Sciatic nerve (tissue), 2 donors: ENCODE data around the gene EMID1. TPM values are rescaled to one million over a fixed set of nuclear protein-coding genes. Genes with fewer than 3 reads are reported as not detected.
"Not testable (repeated sequence)": the region's sequence is repeated elsewhere in the genome, so short reads cannot be mapped to it uniquely, and the experiment has no call there.

ENCODE experiments used
- ATAC-seq: fragments of 200-7000 bp; cut with Tn5 transposase; one replicate; pipeline ENCODE4 v1.9.1; 2020; ENCODE audit warnings: mild to moderate bottlenecking, moderate library complexity
- DNase-seq: peaks from one replicate; pipeline ENCODE4 v3.0.0-alpha.2; 2020; ENCODE audit warnings: low spot score
- intact Hi-C: fragments of 100-400 bp; cut with DNase I; formaldehyde crosslinking; loops from one replicate; pipeline ENCODE4 v1.14.2; 2022
- total RNA-seq: library from RNA; stranded (reverse); fragmentation: NEBNext Ultra II Directional; extraction: Animal tissue kit (Norgen Biotek cat#: 25700); gene quantifications from one replicate; pipeline ENCODE4 v1.2.1, GENCODE V29; 2021
- donor health status: DM: no; HTN: no; CAD: no.
- donor health status: DM: no; HTN: no; CAD: no.

EMID1 gene
- total RNA-seq, 1 donor from 2014 or later, result 3.7 TPM

DNA sequence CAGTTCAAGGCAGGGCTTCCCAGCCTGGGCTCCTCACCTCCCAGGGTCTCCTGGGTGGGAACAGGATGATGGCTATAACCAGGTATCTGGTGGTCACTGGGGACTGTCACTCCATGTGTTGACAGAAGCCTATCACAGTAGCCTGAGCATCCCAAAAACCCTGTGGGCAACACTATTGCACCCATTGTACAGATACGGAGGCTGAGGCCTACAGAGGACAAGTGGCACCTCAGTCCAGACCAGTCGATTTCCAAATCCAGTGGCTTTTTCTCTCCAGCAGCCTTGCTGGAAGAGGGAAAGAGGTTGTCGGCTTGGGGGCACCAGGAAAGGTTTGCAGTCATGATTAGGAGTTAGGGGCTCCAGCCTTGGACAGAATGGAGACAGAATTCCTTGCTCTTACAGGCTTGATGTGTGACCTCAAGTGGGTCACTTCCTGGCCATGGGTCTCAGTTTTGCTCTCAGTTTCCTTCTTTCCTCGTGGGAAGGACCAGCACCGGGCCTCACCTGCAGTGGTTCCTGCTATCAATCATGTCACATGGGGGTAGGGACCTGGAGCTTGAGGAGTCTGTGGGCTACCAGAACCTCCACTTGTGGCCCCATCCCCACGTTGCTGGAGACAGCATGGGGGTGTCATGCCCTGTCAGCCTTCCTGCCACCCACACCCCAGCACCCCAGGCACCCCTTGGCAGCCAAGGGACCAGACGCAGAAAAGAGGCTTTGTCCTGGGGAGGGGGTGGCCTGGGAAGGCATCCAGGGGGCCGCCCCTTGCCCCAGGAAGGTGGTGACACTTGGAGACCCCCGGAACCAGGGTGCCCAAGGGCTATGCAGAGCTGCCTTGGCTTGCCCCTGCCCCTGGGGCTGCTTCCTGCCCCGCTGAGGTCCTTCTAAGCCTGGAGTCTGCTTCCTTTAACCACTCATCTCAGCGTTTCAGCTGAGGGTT is 2.1 kb downstream of the EMID1 start:
- intact Hi-C loops, result no loop called here

DNA sequence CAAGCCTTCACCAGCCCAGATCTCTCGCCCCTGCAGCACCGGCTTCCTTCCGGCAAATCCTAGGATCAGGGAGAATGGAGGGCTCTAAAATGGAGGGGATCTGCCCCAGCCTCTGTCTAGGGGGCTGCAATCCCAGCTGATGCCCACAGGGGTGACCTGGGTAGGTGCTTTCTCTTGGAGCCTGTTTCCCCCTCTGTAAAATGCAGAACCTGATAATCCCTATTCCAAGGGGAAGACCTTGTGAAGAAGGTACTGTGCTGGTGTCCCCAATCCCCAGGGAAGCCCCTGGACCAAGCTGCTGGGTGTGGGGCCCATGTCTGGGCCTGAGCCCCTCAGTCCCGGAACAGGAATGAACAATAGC is 2.8 kb downstream of the EMID1 start:
- no peak for ATAC-seq
- no peak for DNase-seq
- intact Hi-C loops, result no loop called here

More for the DNA sequence above, 2.1 kb downstream of the EMID1 start:
- DNase-seq (no peak), ATAC-seq (no peak)

DNA sequence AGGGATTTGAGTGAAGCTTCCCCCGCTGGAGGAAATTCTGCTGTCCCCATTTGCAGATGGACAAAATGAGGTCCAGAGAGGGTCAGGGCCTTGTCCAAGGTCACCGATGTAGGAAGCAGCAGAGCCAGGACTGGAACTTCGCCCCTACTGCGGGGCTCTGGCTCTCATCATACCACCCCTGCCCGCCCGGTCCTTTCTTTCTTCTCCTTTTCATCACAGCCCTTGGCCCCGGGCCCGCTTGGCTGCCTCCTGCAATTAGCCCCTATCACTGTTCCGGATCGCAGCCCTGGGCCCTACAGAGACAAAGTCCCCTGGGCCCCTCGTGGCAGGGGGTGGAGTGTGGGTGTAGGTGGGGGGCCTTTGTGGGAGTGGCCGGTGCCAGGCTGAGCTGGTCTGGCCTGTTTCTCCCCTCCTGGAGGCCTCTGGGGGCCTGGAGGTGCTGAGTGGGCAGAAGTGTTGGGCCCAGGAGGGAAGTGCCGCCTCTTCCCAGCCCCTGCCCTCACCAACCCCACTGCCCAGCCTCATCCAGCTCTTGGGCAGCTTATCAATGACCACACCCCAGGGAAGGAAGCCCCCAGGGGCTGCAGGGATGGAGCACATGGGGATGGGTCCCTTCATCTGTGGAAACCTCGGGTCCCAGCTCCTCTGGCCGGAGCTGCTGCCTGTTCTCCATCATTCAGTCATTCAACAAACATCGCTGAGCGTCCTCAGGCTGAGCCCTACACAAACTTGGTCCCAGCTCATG is 3.4 kb downstream of the EMID1 start:
- no peak for ATAC-seq
- no peak for DNase-seq
- intact Hi-C loops, result no loop called here

DNA sequence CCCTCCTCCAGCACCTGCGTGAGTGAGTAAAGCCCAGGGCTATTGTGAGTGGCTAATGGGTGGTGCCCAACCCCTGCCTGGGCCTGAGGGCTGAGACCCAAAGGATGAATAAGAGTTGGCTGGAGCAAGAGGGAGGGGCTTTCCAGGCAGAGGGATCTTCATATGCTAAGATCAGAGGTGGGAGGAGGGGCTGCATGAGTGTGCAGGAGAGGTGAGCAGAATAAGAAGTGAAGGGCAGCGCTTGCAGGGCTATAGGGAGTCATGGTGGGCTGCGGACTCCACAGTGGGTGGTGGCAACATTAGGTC is 3.9 kb downstream of the EMID1 start:
- DNase-seq (no peak), ATAC-seq (no peak)
- intact Hi-C loops, result no loop called here

DNA sequence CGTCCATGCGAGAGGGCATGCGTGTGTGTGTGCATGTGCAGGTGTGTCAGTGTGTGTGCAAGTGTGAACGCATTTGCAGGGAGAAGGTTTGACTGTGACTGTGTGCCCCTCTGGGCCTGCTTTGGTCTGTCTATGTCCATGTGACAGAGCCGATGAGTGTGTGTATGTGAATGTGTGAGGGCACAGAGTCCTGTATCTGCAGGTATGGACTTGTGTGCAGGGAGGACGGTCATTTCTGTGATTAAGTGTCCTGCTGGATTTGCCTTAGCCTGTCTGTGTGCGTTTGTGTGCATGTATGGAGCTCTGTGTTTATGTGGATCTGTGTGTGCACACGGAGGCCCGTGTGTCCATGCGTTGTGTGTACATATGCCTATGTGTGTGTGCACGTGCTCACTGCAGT is 5.4 kb downstream of the EMID1 start:
- no peak for DNase-seq
- intact Hi-C loops, result no loop called here
- no peak for ATAC-seq

DNA sequence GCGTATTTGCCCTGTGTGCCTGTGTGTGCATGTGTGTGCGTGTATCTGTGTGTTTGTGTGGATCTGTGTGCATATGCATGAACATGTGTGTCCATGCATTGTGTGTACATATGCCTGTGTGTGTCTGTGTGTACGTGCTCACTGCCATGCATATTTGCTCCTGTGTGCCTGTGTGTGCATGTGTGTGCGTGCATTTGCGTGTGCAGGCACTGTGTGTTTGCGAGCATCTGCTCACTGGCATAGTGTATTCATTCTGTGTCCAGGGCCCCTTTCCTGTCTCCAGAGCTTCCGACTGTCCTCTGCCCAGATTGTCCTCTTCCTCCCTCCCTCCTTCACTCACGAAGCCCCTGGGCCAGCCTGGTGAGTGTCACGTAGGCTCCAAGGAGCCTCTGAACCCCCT is 5.8 kb downstream of the EMID1 start:
- intact Hi-C loops, result no loop called here
- ATAC-seq (no peak), DNase-seq (no peak)

DNA sequence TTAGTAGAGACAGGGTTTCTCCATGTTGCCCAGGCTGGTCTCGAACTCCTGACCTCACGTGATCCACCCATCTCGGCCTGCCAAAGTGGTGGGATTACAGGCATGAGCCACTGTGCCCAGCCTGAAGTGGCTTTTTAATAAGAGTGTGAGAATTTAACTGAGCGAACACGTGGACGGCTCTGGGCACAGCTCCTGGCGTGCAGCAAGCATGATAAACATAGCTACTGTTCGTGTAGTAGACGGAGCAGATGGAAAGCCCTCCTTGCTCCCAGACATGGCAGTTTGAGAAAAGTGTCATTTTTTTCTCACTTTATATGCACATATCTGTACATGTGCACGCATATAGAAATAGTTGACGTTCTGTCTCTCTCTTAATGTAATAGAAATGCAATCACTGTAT is 7.0 kb downstream of the EMID1 start:
- DNase-seq (no peak), ATAC-seq (no peak)
- intact Hi-C loops, result no loop called here

DNA sequence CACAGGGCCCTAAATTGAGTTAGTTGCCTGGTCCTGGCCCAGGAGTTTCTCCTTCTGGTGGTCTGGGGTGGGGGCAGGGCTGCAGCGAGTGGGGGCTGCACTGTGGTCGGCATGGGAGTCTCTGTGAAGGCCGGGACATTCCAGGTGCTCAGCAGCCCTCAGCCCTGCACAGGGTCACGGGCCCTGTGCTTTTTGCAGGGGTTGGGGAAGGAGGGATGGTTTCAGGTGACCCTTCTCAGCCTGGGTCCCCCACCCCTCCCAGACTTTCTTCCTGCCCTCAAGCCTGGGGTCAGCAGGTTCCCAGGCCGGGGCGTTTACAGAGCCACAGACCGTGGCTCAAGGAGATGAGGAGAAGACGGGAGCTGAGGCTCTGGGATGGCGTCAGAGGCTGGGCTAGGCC is 7.8 kb downstream of the EMID1 start:
- DNase-seq, result no peak
- intact Hi-C loops, result no loop called here
- ATAC-seq, result no peak

DNA sequence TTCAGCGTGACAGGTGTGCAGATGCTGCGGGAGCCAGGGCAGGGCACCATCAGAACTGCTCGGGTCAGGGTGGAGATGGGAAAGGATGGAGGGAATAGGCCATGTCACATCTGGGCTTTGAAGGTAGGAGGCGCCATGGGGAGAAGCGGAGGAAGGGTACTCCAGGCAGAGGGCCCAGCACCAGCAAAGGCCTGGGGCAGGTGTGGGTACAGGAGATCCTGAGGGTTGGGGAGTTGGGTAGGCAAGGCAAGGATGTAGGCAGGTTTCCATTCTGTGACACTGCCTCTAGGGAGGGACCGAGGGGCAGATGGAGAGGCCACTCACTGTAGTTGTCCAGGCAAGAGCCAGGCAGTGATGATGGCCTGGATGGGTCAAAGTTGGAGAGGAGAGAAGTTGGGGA is 8.5 kb downstream of the EMID1 start:
- no peak for ATAC-seq
- no peak for DNase-seq
- intact Hi-C loops, result no loop called here

DNA sequence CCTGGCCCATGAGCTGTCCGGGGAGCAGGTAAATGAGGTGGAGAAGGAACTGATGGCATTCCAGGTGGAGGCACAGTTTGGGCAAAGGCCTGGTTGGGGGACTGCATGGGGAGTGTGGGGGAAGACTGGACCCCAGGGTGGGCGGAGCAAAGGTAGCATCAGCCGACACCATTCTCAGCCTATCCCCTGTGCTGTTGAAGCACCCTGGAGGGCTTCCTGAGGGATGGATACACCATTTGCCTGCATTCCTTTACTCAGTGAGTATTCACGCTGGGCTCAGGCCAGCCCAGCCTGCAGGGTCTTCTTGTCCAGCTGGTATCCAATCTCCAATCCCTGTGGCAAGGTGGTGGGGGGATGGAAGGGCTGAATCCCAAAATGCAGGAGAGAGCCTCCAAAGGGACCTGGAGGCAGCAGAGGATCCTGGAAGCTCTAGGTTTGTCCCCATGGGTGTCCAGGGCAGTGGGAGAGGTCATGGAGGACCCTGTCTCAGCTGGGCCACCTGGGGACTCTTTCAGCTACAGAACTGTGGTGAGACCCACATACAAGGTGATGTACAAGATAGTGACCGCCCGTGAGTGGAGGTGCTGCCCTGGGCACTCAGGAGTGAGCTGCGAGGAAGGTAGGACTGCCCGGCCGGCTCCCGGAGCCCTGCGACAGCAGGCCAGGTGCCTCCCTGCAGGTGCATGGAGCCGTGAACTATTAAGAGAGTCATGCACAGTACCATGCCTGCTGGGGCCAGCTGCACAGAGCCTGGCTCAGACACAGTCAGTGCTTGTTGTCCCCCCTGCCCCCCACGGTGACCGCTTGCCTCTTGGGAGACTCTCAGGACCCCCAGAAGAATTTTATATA is 9.5 kb downstream of the EMID1 start:
- intact Hi-C loops, result no loop called here
- ATAC-seq, result no peak
- no peak for DNase-seq

DNA sequence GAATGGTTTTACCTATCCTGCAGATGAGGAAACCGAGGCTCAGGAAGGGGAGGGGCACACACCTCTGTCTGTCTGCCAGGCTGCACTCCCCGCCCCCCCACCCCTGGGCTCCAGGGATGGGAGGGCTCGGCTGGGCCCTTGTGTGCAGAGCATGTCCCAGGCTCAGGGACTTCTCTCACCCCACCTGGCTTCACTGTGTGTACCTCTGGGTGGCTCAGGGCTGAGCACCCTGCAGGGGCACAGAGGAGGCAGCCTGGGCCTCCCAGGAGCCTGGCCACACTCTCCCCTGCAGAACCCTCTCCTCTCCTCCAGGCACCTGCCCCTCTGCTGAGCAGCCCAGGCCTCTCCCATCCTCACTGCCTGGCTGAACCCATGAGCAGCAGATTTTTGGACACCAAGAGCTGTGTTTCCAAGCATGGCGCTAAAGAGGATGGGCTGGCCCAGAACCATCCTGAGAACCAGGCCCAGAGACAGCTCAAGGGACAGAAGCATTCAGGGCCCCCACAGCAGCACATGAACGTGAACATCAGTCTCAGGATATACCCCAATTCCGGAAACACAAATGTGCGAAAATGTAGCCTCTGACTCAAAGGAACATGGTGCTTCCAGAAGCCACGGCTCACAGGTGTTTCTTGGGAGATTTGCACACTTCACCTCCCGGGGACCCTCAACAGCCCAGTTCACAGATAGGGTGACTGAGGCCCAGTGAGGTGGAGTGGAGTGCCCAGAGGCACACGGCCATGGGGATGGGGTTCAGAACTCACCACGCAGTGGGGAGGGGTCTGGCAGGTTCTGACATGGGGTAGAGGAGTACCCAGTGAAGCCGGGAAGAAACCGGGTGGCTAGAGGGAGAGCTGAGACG is 10.5 kb downstream of the EMID1 start:
- no peak for ATAC-seq
- no peak for DNase-seq
- intact Hi-C loops, result no loop called here

DNA sequence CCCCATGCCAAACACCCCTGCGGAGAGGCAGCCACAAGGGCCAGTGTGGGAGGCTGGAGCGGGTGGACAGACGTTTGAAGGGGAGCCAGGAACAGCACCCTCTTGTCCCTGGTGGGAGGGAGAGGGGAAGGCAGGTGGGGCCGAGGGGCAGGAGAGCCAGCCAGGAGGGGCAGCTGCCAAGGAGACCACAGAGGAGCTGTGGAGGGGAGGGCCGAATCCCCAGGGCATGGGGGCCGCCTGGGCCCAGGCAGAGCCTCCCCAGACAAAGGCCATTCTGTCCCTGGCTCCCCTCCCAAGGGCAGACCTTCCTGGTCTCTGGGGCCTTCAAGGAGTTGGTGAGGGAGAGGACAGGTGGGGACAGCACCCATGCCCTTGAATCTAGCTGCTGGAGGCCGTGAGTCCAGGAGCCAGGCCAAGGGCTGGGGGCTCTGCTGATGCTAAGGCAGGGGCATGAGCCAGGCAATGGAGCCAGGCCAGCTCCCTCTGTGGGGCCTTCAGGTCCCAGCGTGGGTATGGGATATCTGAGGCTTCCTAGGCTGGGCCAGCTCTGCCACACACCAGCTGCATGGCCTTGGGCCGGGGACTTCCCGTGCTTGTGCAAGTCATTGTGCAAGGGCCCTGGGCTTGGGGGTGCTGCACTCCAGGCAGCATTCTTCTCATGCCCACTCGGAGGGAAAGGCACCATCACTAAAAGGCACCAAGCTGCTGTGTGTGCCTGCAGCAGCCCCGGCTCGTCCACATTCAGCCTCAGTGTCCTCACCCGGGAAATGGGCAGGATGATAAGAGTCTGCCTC is 11.4 kb downstream of the EMID1 start:
- intact Hi-C loops, result no loop called here
- DNase-seq, result no peak
- ATAC-seq, result peak; percentile 66

DNA sequence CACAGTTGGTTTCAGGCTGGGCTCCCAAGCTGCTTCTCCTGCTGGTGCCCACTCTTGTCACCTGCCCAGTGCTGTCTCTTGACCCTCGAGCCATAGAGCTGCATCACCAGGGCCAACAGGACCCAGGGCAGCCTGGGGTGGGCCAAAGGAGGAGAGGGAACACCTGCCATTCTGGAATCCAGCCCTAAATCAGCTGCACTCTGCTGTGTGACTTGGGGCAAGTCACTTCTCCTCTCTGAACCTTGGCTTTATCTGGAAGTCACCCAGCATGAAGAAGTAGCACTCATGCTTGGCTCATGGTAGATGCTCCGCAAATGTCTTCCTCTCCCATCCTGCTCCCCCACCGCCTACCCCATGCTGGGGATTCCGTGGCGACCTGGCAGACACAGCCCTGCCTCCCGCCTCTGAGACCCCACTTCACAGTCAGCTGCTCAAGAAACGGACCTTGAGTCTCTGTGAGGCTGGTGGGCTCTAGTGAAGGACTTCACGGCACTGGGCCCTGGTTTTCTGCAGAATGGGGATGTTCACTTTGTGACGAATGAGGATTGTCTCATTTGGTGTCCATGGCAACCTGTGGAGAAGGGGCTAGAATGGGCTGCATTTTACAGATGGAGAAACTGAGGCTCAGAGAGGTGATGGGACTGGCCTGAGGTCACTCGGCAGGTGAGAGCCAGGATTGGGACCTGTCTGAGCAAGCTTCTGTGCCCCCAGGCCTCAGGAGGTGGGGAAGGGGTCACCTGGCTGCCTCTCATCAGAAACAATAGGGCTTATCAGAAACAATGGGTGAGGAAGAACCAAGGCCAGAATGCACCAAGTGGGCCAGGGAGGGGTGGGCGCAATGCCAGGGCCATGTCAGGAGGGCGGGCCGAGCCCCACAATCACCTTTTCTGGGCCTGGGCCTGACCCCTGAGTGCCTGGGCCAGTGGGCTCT is 12.4 kb downstream of the EMID1 start:
- no peak for DNase-seq
- intact Hi-C loops, result no loop called here
- ATAC-seq, result no peak

DNA sequence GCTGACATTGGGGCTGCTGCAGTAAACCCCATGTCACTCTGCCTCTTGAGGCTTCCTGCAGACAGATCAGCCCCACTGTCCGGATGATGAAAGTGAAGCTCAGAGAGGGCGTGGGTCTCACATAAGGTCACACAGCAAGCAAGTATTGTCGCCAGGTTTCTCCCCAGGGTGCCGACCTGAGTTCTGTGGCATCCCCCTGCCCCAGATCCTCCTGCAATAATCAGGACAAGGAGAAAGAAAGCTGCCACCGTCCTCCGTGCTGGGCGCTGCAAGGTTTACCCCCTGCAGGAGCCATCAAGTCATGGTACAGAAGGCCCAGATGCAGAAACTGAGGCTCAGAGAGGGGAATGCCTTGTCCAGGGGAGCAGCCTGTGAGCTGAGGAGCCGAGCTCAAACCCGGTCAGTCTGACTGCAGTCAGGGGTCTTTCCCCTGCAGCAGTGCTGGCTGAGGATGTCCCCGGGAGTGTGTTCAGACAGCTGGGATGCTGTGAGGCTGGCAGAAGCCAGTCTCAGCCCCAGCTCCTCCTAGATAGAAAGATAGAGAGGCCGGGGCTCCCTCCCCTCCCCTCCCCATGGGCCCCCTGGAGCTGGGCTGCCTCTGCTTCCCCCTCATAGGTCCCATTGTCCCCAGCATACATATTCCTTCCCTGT is 13.2 kb downstream of the EMID1 start:
- no peak for ATAC-seq
- no peak for DNase-seq
- intact Hi-C loops, result no loop called here

DNA sequence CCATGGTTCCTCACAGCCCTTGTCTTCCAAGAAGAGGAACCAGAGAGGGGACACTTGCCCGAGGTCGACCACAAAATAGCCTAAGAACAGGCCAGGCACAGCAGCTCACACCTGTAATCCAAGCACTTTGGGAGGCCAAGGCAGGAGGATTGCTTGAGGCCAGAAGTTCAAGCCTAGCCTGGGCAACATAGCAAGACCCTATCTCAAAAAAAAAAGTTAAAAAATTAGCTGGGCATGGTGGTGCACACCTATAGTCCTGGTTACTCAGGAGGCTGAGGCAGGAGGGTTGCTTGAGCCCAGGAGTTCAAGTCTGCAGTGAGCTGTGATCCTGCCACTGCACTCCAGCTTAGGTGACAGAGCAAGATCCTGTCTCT is 13.7 kb downstream of the EMID1 start:
- ATAC-seq, DNase-seq, intact Hi-C loops: not testable (repeated sequence)

DNA sequence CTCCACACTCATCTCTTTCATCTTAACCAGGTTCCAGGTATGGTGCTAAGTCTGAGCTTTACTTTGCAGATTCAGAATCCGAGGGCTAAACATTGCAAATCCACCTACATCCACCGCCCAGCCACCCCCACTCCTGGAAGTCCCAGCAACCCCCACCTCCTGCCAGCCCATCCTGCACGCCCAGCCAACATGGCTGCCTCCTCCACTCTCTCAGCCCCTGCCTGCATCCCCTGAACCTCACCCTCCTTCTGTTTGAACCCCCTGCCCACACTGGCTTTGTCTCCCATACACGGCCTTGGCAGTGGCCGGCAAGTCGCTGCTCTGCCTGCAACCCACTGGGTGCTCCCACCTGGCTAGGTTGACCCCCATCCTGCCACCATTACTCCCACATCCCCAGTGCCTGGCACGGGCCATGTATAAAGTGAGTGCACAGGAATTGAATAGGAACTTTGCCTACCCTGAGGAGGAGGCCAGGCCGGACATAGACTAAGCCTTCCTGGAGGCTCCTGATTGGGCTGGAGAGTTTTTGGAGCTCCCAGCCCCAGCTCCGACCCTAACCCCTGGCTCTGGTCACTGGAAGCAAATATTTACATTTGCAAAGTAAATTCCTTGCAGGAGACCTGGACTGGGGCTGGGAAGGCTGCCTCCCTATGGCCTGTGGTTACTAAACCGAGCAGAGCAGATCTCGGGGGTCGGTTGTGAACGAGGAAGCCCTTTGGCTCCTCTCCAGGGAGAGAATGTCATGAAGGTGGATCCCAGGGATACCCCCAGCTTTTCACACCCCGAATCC is 14.4 kb downstream of the EMID1 start:
- DNase-seq (no peak), ATAC-seq (no peak)
- intact Hi-C loops, result no loop called here
